C4-2B (cell line): ENCODE data around the gene ZNRF3.

Experiments used
- H3K27ac ChIP-seq: fragments of 450-650 bp; 2 replicates; pipeline ENCODE4 v1.5.1; 2017
- CTCF ChIP-seq: fragments of 450-650 bp; conservative IDR thresholded peaks from 2 replicates; pipeline ENCODE4 v1.5.1; 2017; ENCODE audit warnings: mild to moderate bottlenecking
- ZFX ChIP-seq: fragments of 450-650 bp; IDR thresholded peaks from 2 replicates; pipeline ENCODE4 v1.6.1; 2017

ZNRF3 gene

GRCh38 chr22:29048822-29049654 is 165.7 kb downstream of the ZNRF3 start:
- TF ChIP-seq CTCF (no peak), ZFX (no peak)
- no peak overlapping the region for H3K27ac ChIP-seq

GRCh38 chr22:29049655-29050263 is 166.4 kb downstream of the ZNRF3 start:
- no peak for TF ChIP-seq CTCF
- TF ChIP-seq ZFX, result no peak
- H3K27ac ChIP-seq, result no peak overlapping the region

- TF ChIP-seq CTCF, result no peak
- H3K27ac ChIP-seq, result no peak overlapping the region
These were observed 167.1 kb downstream of the ZNRF3 start for GRCh38 chr22:29050457-29050856.

GRCh38 chr22:29053048-29053702 is 169.8 kb downstream of the ZNRF3 start:
- H3K27ac ChIP-seq, result no peak overlapping the region
- TF ChIP-seq CTCF (no peak), ZFX (no peak)

GRCh38 chr22:29054251-29054767 is 170.9 kb downstream of the ZNRF3 start:
- TF ChIP-seq CTCF (no peak), ZFX (no peak)
- no peak overlapping the region for H3K27ac ChIP-seq

- H3K27ac ChIP-seq, result no peak overlapping the region
- TF ChIP-seq CTCF (no peak), ZFX (no peak)
These were observed 171.9 kb downstream of the ZNRF3 start for GRCh38 chr22:29055192-29055830.

GRCh38 chr22:29056472-29056871 is 173.1 kb downstream of the ZNRF3 start:
- TF ChIP-seq ZFX (no peak), CTCF (no peak)
- no peak overlapping the region for H3K27ac ChIP-seq
